ENCODE results near the gene GZMM. TPM values are rescaled to one million over a fixed set of nuclear protein-coding genes. Genes with fewer than 3 reads are reported as not detected.
A peak's percentile ranks its signal among the peaks of the same experiment; 100 is the strongest.

The GZMM gene
- total and polyA plus RNA-seq, 7 donors = 0.11 to 0.23 (median 0.14) TPM; not detected in 4

DNA sequence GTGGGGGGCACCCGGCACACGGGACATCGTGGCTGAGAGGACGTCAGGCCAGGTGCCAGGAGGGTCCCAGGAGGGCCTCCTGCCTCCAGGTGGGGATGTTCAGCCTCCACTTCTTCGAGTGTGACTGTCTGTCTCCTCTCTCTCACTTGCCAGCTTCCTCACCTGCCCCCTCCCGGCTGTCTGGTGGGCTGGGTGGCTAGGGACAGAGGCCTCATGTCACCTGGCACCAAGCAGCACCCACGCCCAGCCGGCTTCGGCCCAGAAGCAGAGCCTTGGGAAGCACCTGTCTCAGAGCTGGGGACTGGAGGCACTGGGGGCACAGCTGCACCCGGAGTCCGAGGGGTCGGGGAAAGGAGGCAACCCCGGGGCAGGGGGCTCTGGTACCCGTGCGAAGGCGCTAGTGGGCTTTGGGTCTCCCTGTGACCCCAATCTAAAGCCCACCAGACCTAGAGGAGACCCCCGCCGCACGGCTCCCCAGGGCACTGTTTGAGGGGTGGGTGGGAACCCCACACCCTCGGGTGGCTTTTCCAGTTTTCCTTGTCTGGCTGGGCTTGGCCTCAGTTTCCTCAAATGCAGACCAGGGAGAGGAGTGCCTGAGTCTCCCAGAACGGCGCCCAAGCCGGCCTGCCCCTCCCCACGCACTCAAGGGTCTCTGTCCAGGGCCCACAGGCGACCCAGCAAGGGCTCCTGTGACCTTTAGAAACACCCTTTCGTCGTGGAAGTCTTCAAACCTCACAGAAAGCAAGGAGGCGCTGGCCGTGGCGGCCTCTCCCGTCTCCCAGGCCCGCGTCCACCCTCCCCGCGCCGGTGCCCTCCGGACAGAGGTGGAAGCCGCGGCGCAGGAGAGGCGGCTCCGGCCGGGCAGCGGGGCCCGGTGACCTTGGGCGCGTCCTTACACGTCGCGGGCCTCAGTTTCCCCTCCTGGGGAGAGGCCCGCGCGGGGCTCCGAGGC is 45.2 kb downstream of the GZMM start:
- Histone ChIP-seq H3K36me3 (ENCODE audit: insufficient read depth in 1 of 2, low read depth in 1 of 2) (no peaks in the 10 kb centered on the region), H3K27ac (no peak overlapping the region), H3K4me1 (peaks cover 3% of the 10 kb centered on the region), H3K9me3 (no peaks in the 10 kb centered on the region), H3K4me3 (peak overlapping the region; percentile 30), H3K27me3 (ENCODE audit: insufficient read depth in 3 of 3, low read length in 2 of 3) (peaks cover 0 to 40% (median 20%) of the 10 kb centered on the region in 3 donors)
- 12 to 16% (median 13%) methylated on average over 46 to 54 of the region's 54 CpGs for WGBS, 3 donors
- no peak for TF ChIP-seq CTCF (IDR thresholded peaks at IDR 0.05)
- ATAC-seq (no peak), DNase-seq (no peak)
- intact Hi-C loops (cut with DNase I) = loop anchor here in 1 of 2 donors (10.0 kb wide), 1 partner anchor 146 kb away; no protein-coding TSS in a partner anchor

- 0 to 1% (median 1%) methylated on average over 20 to 121 of the region's 132 CpGs for whole genome bisulfite sequencing, 3 donors
- no peak for ATAC-seq
Measured at GRCh38 chr19:589693-590395, 46.0 kb downstream of the GZMM start, which contains the start of gene HCN2. Gene HCN2, plus strand, starts transcription at chr19:589881. Its CDS starts 65 bp downstream, at chr19:589946.

DNA sequence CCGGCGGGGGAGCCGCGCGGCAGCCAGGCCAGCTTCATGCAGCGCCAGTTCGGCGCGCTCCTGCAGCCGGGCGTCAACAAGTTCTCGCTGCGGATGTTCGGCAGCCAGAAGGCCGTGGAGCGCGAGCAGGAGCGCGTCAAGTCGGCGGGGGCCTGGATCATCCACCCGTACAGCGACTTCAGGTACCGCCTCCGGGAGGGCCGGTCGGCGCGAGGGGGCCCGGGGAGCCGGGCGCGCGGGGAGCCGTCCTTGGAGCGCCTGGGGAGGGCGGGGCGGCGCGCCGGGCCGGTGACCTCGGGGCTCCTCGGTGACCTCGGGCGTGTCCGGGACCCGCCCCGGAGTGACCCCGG is 46.5 kb downstream of the GZMM start:
- ATAC-seq = no peak
- intact Hi-C loops (cut with DNase I) = loop anchor here in 1 of 2 donors (5.0 kb wide), 1 partner anchor 37 kb away; no protein-coding TSS in a partner anchor
- Histone ChIP-seq H3K9me3 (no peaks in the 10 kb centered on the region), H3K27me3 (ENCODE audit: insufficient read depth in 3 of 3, low read length in 2 of 3) (peaks cover 0 to 47% (median 20%) of the 10 kb centered on the region in 3 donors), H3K27ac (no peak overlapping the region), H3K4me3 (peak overlapping the region; percentile 28), H3K36me3 (ENCODE audit: insufficient read depth in 1 of 2, low read depth in 1 of 2) (no peaks in the 10 kb centered on the region), H3K4me1 (no peaks in the 10 kb centered on the region)
- no peak for DNase-seq
- WGBS, 3 donors = 0 to 2% (median 1%) methylated on average over 9 to 50 of the region's 50 CpGs
- no peak for TF ChIP-seq CTCF (IDR thresholded peaks at IDR 0.05)

More at GRCh38 chr19:589693-590395, 46.0 kb downstream of the GZMM start, which contains the start of gene HCN2:
- H3K27me3 ChIP-seq (ENCODE audit: insufficient read depth in 3 of 3, low read length in 2 of 3) = peaks cover 0 to 44% (median 20%) of the 10 kb centered on the region in 3 donors
- H3K27ac ChIP-seq = no peak within 1 kb of the TSS
- H3K4me1 ChIP-seq = no peaks in the 10 kb centered on the region
- no peak for TF ChIP-seq CTCF (IDR thresholded peaks at IDR 0.05)
- no peaks in the 10 kb centered on the region for H3K9me3 ChIP-seq
- intact Hi-C loops (cut with DNase I) = loop anchor here in 1 of 2 donors (5.0 to 10.0 kb wide), 2 partner anchors 37 to 145 kb away; no protein-coding TSS in a partner anchor
- DNase-seq = no peak
- no peaks in the 10 kb centered on the region for H3K36me3 ChIP-seq (ENCODE audit: insufficient read depth in 1 of 2, low read depth in 1 of 2)
- H3K4me3 ChIP-seq = peak within 1 kb of the TSS; percentile 30

DNA sequence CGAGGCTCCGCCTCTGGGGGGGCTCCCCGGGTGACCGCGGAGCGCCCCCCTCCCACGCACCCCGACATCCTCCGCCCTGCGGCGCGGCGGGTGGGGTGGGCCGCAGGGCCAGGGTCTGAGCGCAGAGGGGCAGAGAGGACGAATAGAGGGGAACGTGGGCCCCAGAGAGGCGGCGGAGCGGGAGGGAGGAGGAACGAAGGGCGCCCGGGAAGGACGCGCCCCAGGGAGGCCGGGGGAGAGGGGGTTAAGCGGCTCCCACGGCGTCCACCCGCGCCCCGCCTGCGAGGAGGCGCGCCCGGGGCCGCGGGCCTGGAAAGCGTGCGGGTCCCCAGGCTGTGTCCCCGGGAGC is 46.9 kb downstream of the GZMM start:
- Histone ChIP-seq H3K4me3 (no peak overlapping the region), H3K27me3 (ENCODE audit: insufficient read depth in 3 of 3, low read length in 2 of 3) (peaks cover 0 to 51% (median 20%) of the 10 kb centered on the region in 3 donors), H3K36me3 (ENCODE audit: insufficient read depth in 1 of 2, low read depth in 1 of 2) (no peaks in the 10 kb centered on the region), H3K27ac (no peak overlapping the region), H3K4me1 (no peaks in the 10 kb centered on the region), H3K9me3 (no peaks in the 10 kb centered on the region)
- DNase-seq (no peak), ATAC-seq (no peak)
- intact Hi-C loops (cut with DNase I) = loop anchor here in 1 of 2 donors (5.0 kb wide), 1 partner anchor 37 kb away; no protein-coding TSS in a partner anchor
- WGBS, 3 donors = 3 to 10% (median 8%) methylated on average over 16 to 41 of the region's 41 CpGs
- TF ChIP-seq CTCF (IDR thresholded peaks at IDR 0.05) = no peak
